Measurements from ENCODE around the gene PDCD2L.
"Not testable (repeated sequence)": the region's sequence is repeated elsewhere in the genome, so short reads cannot be mapped to it uniquely, and the experiment has no call there.

Gene PDCD2L

GRCh38 chr19:34375598-34375997 lies 28.6 kb upstream of the PDCD2L start:
- DNase-seq (ENCODE audit: low read depth), result no peak

GRCh38 chr19:34380639-34381241 lies 23.5 kb upstream of the PDCD2L start:
- no peak for DNase-seq (ENCODE audit: low read depth)

GRCh38 chr19:34381399-34382251 lies 22.6 kb upstream of the PDCD2L start:
- no peak for DNase-seq (ENCODE audit: low read depth)

GRCh38 chr19:34382471-34382870 lies 21.7 kb upstream of the PDCD2L start:
- no peak for DNase-seq (ENCODE audit: low read depth)

GRCh38 chr19:34383599-34383998 lies 20.6 kb upstream of the PDCD2L start:
- no peak for DNase-seq (ENCODE audit: low read depth)

GRCh38 chr19:34386645-34387445 lies 17.4 kb upstream of the PDCD2L start:
- no peak for DNase-seq (ENCODE audit: low read depth)

- DNase-seq (ENCODE audit: low read depth), result no peak
Observed at GRCh38 chr19:34387446-34387810, 16.8 kb upstream of the PDCD2L start.

GRCh38 chr19:34388745-34389144 lies 15.5 kb upstream of the PDCD2L start:
- DNase-seq (ENCODE audit: low read depth), result not testable (repeated sequence)

- no peak for DNase-seq (ENCODE audit: low read depth)
Observed at GRCh38 chr19:34391813-34392212, 12.4 kb upstream of the PDCD2L start.

- no peak for DNase-seq (ENCODE audit: low read depth)
Observed at GRCh38 chr19:34393031-34393430, 11.2 kb upstream of the PDCD2L start.

- no peak for DNase-seq (ENCODE audit: low read depth)
Observed at GRCh38 chr19:34393629-34394028, 10.6 kb upstream of the PDCD2L start.

- DNase-seq (ENCODE audit: low read depth), result no peak
Observed at GRCh38 chr19:34397853-34398252, 6.3 kb upstream of the PDCD2L start.

GRCh38 chr19:34399886-34400285 lies 4.3 kb upstream of the PDCD2L start:
- DNase-seq (ENCODE audit: low read depth), result no peak

GRCh38 chr19:34400844-34401243 lies 3.4 kb upstream of the PDCD2L start:
- DNase-seq (ENCODE audit: low read depth), result not testable (repeated sequence)

- DNase-seq (ENCODE audit: low read depth), result no peak
Observed at GRCh38 chr19:34402074-34402600, 2.1 kb upstream of the PDCD2L start.

- no peak for DNase-seq (ENCODE audit: low read depth)
Observed at GRCh38 chr19:34403784-34404108, 453 bp upstream of the PDCD2L start.

- no peak for DNase-seq (ENCODE audit: low read depth)
Observed at GRCh38 chr19:34405892-34406660, 1.9 kb downstream of the PDCD2L start.

GRCh38 chr19:34408411-34408810 lies 4.2 kb downstream of the PDCD2L start:
- DNase-seq (ENCODE audit: low read depth), result no peak

- DNase-seq (ENCODE audit: low read depth), result no peak
Observed at GRCh38 chr19:34409189-34410164, 5.3 kb downstream of the PDCD2L start.

- no peak for DNase-seq (ENCODE audit: low read depth)
Observed at GRCh38 chr19:34411216-34411615, 7.0 kb downstream of the PDCD2L start.

Data from EH (cell line).